ENCODE data around the gene NKAIN2.

The NKAIN2 gene

GRCh38 chr6:124026694-124027093 is 223.0 kb downstream of the NKAIN2 start:
- H3K27ac Mint-ChIP-seq = peak overlapping the region; percentile 7
- no peaks in the 10 kb centered on the region for H3K36me3 Mint-ChIP-seq (ENCODE audit: low read depth)
- H3K9me3 Mint-ChIP-seq = no peaks in the 10 kb centered on the region
- DNase-seq = no peak
- H3K4me1 Mint-ChIP-seq = peaks cover 18% of the 10 kb centered on the region
- H3K4me3 Mint-ChIP-seq = no peak overlapping the region
- peaks cover 6% of the 10 kb centered on the region for H3K27me3 Mint-ChIP-seq (ENCODE audit: low read depth, poor library complexity)
- TF ChIP-seq CTCF (IDR thresholded peaks at IDR 0.05) = no peak

- no peak for DNase-seq
- peak overlapping the region; percentile 55 for H3K27ac Mint-ChIP-seq
- no peak for TF ChIP-seq CTCF (IDR thresholded peaks at IDR 0.05)
- no peak overlapping the region for H3K4me3 Mint-ChIP-seq
- H3K9me3 Mint-ChIP-seq = no peaks in the 10 kb centered on the region
- peaks cover 18% of the 10 kb centered on the region for H3K4me1 Mint-ChIP-seq
- no peaks in the 10 kb centered on the region for H3K36me3 Mint-ChIP-seq (ENCODE audit: low read depth)
- H3K27me3 Mint-ChIP-seq (ENCODE audit: low read depth, poor library complexity) = peaks cover 6% of the 10 kb centered on the region
These were observed 223.7 kb downstream of the NKAIN2 start for GRCh38 chr6:124027392-124027791.

GRCh38 chr6:124028117-124028516 is 224.5 kb downstream of the NKAIN2 start:
- no peaks in the 10 kb centered on the region for H3K9me3 Mint-ChIP-seq
- DNase-seq = no peak
- peaks cover 6% of the 10 kb centered on the region for H3K27me3 Mint-ChIP-seq (ENCODE audit: low read depth, poor library complexity)
- H3K27ac Mint-ChIP-seq = no peak overlapping the region
- H3K36me3 Mint-ChIP-seq (ENCODE audit: low read depth) = no peaks in the 10 kb centered on the region
- no peak for TF ChIP-seq CTCF (IDR thresholded peaks at IDR 0.05)
- peaks cover 18% of the 10 kb centered on the region for H3K4me1 Mint-ChIP-seq
- no peak overlapping the region for H3K4me3 Mint-ChIP-seq

- DNase-seq = no peak
- H3K27me3 Mint-ChIP-seq (ENCODE audit: low read depth, poor library complexity) = peaks cover 3% of the 10 kb centered on the region
- H3K36me3 Mint-ChIP-seq (ENCODE audit: low read depth) = no peaks in the 10 kb centered on the region
- peaks cover 18% of the 10 kb centered on the region for H3K4me1 Mint-ChIP-seq
- H3K9me3 Mint-ChIP-seq = no peaks in the 10 kb centered on the region
- no peak for TF ChIP-seq CTCF (IDR thresholded peaks at IDR 0.05)
- no peak overlapping the region for H3K4me3 Mint-ChIP-seq
- H3K27ac Mint-ChIP-seq = no peak overlapping the region
These were observed 225.9 kb downstream of the NKAIN2 start for GRCh38 chr6:124029567-124029966.

GRCh38 chr6:124033501-124033900 is 229.8 kb downstream of the NKAIN2 start:
- no peak for TF ChIP-seq CTCF (IDR thresholded peaks at IDR 0.05)
- H3K9me3 Mint-ChIP-seq = no peaks in the 10 kb centered on the region
- H3K4me1 Mint-ChIP-seq = peaks cover 4% of the 10 kb centered on the region
- peaks cover 3% of the 10 kb centered on the region for H3K27me3 Mint-ChIP-seq (ENCODE audit: low read depth, poor library complexity)
- no peak overlapping the region for H3K4me3 Mint-ChIP-seq
- no peak for DNase-seq
- H3K36me3 Mint-ChIP-seq (ENCODE audit: low read depth) = no peaks in the 10 kb centered on the region
- no peak overlapping the region for H3K27ac Mint-ChIP-seq

- Mint-ChIP-seq H3K4me1 (no peaks in the 10 kb centered on the region), H3K27me3 (ENCODE audit: low read depth, poor library complexity) (no peaks in the 10 kb centered on the region), H3K27ac (no peak overlapping the region), H3K36me3 (ENCODE audit: low read depth) (no peaks in the 10 kb centered on the region), H3K9me3 (no peaks in the 10 kb centered on the region), H3K4me3 (no peak overlapping the region)
- no peak for TF ChIP-seq CTCF (IDR thresholded peaks at IDR 0.05)
- no peak for DNase-seq
These were observed 232.7 kb downstream of the NKAIN2 start for GRCh38 chr6:124036384-124036783.
